ENCODE results near the gene GGNBP2. TPM values are rescaled to one million over a fixed set of nuclear protein-coding genes. Genes with fewer than 3 reads are reported as not detected.

The GGNBP2 gene
- total RNA-seq, 4 donors from 2014 or later = 28.8 to 56.6 (median 39.5) TPM

- Histone ChIP-seq H3K27me3 (no peaks in the 10 kb centered on the region), H3K9me3 (no peaks in the 10 kb centered on the region), H3K36me3 (peaks cover 0 to 47% of the 10 kb centered on the region in 2 donors), H3K4me3 (no peak overlapping the region), H3K27ac (no peak overlapping the region), H3K4me1 (peaks cover 0 to 9% of the 10 kb centered on the region in 2 donors)
- no peak for TF ChIP-seq CTCF (IDR thresholded peaks at IDR 0.05 in 4 of 5, conservative IDR thresholded peaks at IDR 0.05 in 1 of 5)
- TF ChIP-seq POLR2A (IDR thresholded peaks at IDR 0.05) = no peak
- DNase-seq (no peak), ATAC-seq (no peak)
- in situ Hi-C loops (cut with MboI; ENCODE audit: low sequenced_read_pairs in 4 of 4) (no loop called here), intact Hi-C loops (cut with DNase I; ENCODE audit: low total_unique reads) (no loop called here)
Observed at GRCh38 chr17:36524428-36524876, 20.3 kb upstream of the GGNBP2 start.

GRCh38 chr17:36525113-36525512 is 19.6 kb upstream of the GGNBP2 start:
- intact Hi-C loops (cut with DNase I; ENCODE audit: low total_unique reads) (no loop called here), in situ Hi-C loops (cut with MboI; ENCODE audit: low sequenced_read_pairs in 4 of 4) (loop anchor here in 1 of 4 donors (25.0 kb wide), 2 partner anchors 938 to 1087 kb away; partner anchors contain the start of genes AP2B1, PEX12 and SYNRG)
- Histone ChIP-seq H3K4me3 (no peak overlapping the region), H3K27me3 (no peaks in the 10 kb centered on the region), H3K27ac (no peak overlapping the region), H3K4me1 (peaks cover 0 to 9% of the 10 kb centered on the region in 2 donors), H3K9me3 (no peaks in the 10 kb centered on the region), H3K36me3 (peaks cover 0 to 53% of the 10 kb centered on the region in 2 donors)
- no peak for ATAC-seq
- TF ChIP-seq POLR2A (IDR thresholded peaks at IDR 0.05) = no peak
- no peak for TF ChIP-seq CTCF (IDR thresholded peaks at IDR 0.05 in 4 of 5, conservative IDR thresholded peaks at IDR 0.05 in 1 of 5)
- no peak for DNase-seq

- Histone ChIP-seq H3K9me3 (no peaks in the 10 kb centered on the region), H3K27me3 (no peaks in the 10 kb centered on the region), H3K36me3 (peaks cover 0 to 51% of the 10 kb centered on the region in 2 donors), H3K4me1 (peaks cover 0 to 9% of the 10 kb centered on the region in 2 donors), H3K4me3 (no peak overlapping the region), H3K27ac (no peak overlapping the region)
- in situ Hi-C loops (cut with MboI; ENCODE audit: low sequenced_read_pairs in 4 of 4) (loop anchor here in 1 of 4 donors (25.0 kb wide), 2 partner anchors 939 to 1086 kb away; partner anchors contain the start of genes AP2B1, PEX12 and SYNRG), intact Hi-C loops (cut with DNase I; ENCODE audit: low total_unique reads) (no loop called here)
- DNase-seq (no peak), ATAC-seq (no peak)
- TF ChIP-seq POLR2A (IDR thresholded peaks at IDR 0.05) = no peak
- TF ChIP-seq CTCF (IDR thresholded peaks at IDR 0.05 in 4 of 5, conservative IDR thresholded peaks at IDR 0.05 in 1 of 5) = no peak
Observed at GRCh38 chr17:36525888-36526287, 18.8 kb upstream of the GGNBP2 start.

- TF ChIP-seq POLR2A (IDR thresholded peaks at IDR 0.05) = no peak
- TF ChIP-seq CTCF (IDR thresholded peaks at IDR 0.05 in 4 of 5, conservative IDR thresholded peaks at IDR 0.05 in 1 of 5) = no peak
- Histone ChIP-seq H3K36me3 (peaks cover 0 to 63% of the 10 kb centered on the region in 2 donors), H3K4me3 (no peak overlapping the region), H3K9me3 (no peaks in the 10 kb centered on the region), H3K27me3 (no peaks in the 10 kb centered on the region), H3K27ac (no peak overlapping the region), H3K4me1 (peaks cover 0 to 9% of the 10 kb centered on the region in 2 donors)
- intact Hi-C loops (cut with DNase I; ENCODE audit: low total_unique reads) = no loop called here
- in situ Hi-C loops (cut with MboI; ENCODE audit: low sequenced_read_pairs in 4 of 4) = loop anchor here in 1 of 4 donors (25.0 kb wide), 2 partner anchors 940 to 1085 kb away; partner anchors contain the start of genes AP2B1, PEX12 and SYNRG
- DNase-seq (no peak), ATAC-seq (no peak)
Observed at GRCh38 chr17:36527621-36528250, 17.0 kb upstream of the GGNBP2 start.

Data from gastrocnemius medialis (tissue), 4 donors.